HL-60 (cell line): Measurements from ENCODE around the gene TAT.
"Not testable (repeated sequence)": the region's sequence is repeated elsewhere in the genome, so short reads cannot be mapped to it uniquely, and the experiment has no call there.

Experiments used
- GABPA ChIP-seq: IDR thresholded peaks from 2 replicates; pipeline ENCODE4 v1.6.1; 2012; ENCODE audit warnings: low read depth
- TF ChIP-seq, protein P1 (sequence below): IDR thresholded peaks from one replicate; pipeline ENCODE4 v1.5.1; 2011; ENCODE audit warnings: low read length, control low read depth, inconsistent platforms; ENCODE audit not compliant: insufficient read depth
- TF ChIP-seq, protein P2 (sequence below): IDR thresholded peaks from 2 replicates; pipeline ENCODE4 v1.6.1; 2012; ENCODE audit warnings: low read depth; ENCODE audit not compliant: insufficient replicate concordance

DNA sequence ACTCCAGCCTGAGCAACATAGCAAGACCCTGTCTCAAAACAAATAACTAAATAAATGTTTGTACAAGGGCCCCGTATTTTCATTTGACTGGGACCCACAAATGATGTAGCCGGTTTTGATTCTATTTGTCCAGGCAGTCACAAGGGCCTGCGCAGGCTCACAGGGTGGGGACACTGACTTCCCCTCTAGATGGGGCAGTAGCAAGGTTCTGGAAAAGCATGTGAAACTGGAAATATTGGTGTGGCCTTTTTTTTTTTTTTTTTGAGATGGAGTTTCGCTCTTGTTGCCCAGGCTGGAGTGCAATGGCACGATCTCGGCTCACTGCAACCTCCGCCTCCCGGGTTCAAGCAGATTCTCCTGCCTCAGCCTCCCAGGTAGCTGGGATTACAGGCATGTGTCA lies 38.1 kb upstream of the TAT start:
- TF ChIP-seq GABPA, result not testable (repeated sequence)
- TF ChIP-seq, protein P1, sequence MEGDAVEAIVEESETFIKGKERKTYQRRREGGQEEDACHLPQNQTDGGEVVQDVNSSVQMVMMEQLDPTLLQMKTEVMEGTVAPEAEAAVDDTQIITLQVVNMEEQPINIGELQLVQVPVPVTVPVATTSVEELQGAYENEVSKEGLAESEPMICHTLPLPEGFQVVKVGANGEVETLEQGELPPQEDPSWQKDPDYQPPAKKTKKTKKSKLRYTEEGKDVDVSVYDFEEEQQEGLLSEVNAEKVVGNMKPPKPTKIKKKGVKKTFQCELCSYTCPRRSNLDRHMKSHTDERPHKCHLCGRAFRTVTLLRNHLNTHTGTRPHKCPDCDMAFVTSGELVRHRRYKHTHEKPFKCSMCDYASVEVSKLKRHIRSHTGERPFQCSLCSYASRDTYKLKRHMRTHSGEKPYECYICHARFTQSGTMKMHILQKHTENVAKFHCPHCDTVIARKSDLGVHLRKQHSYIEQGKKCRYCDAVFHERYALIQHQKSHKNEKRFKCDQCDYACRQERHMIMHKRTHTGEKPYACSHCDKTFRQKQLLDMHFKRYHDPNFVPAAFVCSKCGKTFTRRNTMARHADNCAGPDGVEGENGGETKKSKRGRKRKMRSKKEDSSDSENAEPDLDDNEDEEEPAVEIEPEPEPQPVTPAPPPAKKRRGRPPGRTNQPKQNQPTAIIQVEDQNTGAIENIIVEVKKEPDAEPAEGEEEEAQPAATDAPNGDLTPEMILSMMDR, result not testable (repeated sequence)
- TF ChIP-seq, protein P2, sequence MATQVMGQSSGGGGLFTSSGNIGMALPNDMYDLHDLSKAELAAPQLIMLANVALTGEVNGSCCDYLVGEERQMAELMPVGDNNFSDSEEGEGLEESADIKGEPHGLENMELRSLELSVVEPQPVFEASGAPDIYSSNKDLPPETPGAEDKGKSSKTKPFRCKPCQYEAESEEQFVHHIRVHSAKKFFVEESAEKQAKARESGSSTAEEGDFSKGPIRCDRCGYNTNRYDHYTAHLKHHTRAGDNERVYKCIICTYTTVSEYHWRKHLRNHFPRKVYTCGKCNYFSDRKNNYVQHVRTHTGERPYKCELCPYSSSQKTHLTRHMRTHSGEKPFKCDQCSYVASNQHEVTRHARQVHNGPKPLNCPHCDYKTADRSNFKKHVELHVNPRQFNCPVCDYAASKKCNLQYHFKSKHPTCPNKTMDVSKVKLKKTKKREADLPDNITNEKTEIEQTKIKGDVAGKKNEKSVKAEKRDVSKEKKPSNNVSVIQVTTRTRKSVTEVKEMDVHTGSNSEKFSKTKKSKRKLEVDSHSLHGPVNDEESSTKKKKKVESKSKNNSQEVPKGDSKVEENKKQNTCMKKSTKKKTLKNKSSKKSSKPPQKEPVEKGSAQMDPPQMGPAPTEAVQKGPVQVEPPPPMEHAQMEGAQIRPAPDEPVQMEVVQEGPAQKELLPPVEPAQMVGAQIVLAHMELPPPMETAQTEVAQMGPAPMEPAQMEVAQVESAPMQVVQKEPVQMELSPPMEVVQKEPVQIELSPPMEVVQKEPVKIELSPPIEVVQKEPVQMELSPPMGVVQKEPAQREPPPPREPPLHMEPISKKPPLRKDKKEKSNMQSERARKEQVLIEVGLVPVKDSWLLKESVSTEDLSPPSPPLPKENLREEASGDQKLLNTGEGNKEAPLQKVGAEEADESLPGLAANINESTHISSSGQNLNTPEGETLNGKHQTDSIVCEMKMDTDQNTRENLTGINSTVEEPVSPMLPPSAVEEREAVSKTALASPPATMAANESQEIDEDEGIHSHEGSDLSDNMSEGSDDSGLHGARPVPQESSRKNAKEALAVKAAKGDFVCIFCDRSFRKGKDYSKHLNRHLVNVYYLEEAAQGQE, result not testable (repeated sequence)
